GM18499 (cell line): Measurements from ENCODE around the gene FER.

Experiments
- ATAC-seq: cut with Tn5 transposase; IDR thresholded peaks from one replicate; pipeline ENCODE4 v1.9.1; 2021; ENCODE audit warnings: moderate number of reproducible peaks; ENCODE audit not compliant: insufficient read depth, unreplicated experiment

Gene FER

DNA sequence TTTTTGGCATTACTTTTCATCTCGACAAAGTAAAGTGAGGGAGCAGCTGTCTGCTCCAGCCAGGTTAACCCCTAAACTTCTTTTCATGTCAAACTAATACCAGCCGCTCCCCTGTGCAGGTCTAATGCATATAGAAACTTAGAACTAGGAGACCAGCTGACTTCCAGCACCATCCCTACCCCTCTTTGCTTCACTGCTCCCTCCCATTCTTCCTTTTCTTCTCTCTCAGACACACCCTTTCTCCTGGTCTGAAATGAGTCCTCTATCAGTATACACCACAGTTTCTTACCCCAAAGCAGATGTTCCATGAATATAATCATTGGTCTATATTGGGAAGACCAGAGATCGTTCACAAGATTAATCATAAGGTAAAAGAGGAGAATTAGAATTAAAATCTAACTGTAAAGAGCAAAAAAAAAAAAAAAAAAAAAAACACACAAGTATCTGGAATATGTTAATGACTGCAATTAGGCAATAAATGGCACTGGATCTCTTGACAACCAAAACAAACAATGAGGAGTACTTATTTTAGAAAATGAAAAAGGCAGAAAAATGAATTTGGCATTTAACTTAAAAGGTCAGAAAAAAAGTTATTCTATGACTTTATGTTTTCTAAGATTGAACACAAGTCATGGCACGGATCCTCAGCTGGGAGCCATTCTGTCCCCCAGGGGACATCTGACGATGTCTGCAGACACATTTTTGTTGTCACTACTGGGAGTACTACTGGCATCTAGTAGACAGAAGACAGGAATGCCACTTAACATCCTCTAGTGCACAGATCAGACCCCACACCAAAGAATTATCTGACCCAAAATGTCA is 452.3 kb downstream of the FER start:
- ATAC-seq = no peak

DNA sequence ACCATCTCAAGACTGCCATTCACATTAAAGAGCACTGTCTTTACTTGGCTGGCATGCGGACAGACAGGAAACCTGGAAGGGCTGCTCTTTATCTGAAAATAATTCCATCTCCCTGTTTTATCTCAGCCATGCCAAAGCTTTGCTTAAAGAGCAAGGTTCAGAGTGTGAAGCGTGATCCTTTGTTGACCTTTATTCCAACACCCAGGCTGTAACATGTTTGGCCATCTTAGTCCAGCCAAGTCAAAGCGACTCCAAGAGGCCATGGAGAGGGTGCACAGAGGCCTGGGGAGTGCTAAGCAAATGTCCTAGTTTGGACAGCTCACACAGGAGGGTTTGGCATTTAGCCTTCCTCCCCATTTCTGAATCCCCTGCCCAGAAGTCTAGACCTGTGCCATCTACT is 467.3 kb downstream of the FER start:
- no peak for ATAC-seq

DNA sequence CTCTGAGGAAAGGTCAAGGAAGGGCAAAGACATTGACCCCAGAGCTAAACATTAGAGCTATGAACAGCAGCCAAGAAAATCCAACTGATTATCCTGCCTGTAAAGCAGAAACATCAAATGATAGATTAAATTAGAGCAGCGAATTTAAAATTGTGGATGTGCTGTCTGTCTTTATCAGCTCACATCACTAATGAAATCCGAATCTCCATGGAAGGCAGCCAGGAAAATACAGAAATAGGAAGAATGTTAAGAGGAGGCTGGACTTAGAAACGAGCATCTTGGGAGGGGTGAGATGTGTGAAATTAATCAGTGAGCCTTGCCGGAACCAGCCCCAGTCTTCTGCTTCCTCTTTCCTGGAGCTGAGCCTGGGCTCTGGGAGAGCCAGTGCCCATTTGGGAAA is 471.1 kb downstream of the FER start:
- ATAC-seq = no peak

DNA sequence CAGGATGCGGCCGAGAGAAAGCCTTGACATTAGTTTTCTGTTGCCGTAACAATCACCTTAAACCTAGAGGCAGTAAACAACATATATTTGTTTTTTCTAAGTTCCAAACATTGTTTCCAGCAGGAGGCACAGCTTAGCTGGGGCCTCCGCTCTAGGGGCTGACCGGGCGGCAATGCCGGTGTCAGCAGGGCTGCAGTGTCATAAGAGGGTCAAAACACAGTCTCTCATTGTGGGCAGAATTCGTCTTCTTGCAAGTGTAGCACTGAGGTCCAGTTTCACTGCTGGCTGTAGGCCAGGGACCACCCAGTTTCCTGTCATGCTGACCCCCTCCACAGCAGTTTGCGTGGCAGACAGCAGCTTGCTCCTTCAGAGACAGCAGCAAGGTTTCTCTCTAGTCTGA is 475.8 kb downstream of the FER start:
- ATAC-seq = no peak

DNA sequence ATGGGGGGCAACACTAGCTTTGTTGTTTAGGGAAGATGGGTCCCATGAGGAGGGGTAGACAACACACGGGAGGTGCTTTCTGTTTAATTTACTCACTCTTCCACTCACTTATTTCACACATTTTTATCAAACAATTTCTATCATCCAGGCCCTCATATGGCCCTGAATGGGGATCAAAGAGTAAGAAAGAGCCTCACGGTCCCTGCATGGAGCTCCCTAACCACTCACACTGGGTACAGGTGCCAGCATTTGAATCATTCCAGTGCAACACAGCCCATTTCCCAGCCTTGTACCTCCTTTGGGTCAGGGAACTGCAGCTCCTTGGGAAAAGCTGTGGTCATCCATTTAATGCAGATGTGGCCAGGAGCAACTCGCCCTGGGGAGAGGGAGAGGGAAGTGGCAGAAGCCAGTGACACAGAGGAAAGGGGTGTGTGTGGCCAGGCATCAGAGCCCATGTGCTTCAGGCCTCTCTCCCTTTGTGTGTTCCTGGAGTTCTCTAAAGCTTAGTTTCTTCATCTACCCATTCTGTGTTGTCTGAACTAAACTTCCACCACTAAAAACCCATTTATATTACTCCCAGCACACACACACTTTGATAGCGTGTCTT is 476.7 kb downstream of the FER start:
- ATAC-seq = no peak

DNA sequence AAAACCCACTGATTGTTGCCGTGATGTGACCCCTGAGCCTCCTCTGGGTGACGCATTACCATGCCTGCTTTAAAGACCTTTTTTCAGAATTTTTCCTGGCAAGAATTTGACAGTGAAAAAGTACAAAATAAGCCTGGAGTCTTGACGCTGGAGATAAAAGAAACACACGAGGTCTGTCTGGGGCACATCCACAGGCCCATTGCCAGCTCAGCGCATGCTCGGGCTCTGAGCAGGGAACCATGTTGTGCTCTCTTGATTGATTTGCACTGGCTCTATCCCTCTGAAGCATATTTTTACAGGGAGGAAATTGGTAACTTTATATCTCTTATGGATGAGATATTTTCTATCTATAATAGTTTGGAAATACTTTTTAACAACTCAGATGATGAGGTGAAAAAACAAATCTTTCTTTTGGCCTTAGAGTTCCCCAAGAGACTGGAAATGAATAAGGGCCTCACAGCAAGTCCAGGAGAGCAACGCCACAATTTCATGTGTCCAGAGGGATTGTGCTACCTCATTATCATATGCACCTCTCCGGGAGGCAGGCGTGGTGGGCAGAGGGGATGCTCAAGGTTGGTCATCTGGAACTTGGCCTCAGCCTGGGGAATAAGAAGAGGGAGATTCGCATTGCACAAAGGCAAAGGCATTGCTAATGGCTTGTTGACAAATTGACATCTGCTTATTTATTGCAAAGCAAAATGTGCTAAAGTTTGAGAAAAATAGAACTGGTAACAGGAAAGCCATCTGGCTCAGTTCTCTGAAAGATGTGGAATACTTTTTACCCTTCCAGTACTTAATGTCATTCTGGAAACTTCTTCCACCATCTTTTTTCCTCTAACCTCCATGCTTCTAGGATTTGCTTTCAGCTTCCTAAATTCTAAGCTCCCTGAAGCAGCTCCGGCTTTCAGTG is 478.3 kb downstream of the FER start:
- ATAC-seq = no peak

DNA sequence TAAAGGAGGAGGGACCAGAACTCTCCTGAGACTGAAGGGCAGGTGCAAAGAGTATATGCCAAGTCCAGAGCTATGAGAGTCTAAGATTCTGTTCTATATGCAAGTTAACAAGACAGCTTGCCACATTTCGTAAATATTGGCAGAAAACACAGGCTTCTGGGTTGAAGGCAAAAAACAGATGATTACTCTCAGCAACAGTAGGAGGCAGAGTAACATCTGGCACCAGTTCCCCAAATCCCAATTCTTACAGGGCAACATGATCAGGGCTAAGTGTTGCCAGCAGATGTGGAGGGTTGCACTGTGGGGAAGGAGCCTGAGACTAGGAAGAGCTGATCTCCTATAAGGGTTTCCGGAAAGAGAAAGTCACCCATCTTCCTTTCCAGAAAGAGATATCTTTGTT is 482.7 kb downstream of the FER start:
- no peak for ATAC-seq

DNA sequence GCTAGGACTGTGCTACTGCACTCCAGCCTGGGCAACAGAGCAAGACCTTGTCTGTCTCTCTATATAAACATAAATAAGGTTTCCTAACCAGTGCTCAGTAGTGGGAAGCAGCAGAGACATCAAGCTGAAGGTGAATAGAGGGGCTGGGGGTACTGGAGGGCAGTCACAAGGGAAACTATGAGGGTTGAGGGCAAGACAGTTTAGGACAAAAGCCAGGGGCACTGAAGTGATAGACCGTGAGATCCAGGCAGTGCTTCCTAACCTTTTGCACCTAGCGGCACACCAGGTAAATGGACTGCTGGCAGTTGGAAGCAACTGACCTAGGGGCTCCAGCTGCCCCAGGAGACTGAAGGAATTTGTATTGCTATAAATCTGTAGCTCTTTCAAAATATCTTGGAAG is 483.6 kb downstream of the FER start:
- ATAC-seq = no peak

DNA sequence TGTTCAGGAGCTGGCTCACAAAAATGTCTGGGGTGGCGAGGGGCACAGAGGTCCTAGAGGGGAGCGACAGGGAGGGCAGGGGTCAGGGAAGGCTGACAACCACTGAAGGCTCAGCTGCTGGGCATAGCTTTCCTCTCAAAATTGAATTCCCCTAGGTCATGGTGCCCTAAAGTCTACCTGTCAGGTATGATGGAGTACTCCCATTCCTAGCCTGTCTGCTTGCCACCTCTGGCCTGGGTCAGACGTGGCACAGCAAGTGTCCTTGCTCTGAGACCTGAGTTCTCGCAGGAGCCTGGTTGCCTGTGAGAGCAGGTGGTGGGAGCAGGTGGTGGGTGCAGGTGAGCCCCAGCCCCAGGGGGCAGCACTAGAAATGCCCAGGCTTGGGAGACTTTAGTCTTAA is 486.7 kb downstream of the FER start:
- ATAC-seq = no peak

DNA sequence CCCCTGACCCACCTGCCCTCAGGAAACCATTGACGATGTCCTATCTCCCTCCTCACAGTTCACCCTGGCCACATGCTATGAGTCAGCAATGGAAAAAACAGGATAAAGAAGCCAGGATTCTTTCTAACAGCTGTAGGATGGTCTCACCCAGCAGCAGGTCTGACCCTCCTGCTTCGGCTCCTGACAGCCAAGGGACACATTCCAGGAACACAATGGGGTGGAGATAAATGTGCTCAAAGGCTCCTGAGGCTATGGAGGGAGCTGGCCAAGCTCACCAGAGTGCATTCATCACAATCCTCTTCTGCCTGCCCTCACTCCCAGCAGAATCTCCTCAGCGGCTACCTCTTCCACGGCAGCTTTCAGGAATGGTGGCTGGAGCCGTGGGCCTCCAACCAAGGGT is 491.8 kb downstream of the FER start:
- no peak for ATAC-seq

DNA sequence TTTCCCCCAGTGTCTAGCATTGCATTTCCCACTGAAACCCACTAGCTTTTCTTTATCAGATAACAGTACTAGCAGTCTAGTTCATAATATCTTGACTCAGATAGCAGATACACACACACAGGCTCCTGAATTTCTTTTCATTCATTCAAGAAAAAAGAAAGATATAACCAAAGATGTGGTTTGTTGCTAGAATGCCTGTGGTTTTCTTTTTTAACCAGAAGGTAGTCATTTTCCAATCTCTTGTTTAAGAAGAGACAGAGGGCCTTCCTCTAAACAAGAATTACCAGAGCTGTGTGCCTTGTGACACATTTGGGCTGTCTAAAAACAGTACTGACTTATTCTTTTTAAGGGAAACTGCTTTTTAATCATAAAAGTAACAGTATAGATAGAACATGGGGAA is 494.8 kb downstream of the FER start:
- ATAC-seq = no peak

DNA sequence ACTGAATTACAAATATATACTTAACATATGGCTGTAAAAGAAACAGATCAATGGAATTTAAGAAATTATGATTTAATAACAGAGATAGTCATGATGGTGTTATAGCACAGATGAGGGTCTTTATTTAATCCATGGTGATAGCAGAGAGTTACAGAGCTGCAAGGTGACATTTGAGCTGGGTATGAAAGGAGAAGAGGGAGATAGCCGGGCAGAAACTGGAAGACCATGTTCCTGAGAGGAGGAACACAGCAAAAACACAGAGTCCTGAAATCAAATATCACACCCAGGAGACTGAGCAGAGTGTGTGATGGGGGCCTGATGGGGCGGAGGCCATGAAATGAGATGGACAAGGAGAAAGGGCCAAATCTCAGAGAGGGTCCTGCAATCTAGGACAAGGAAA is 498.7 kb downstream of the FER start:
- no peak for ATAC-seq
